Brain microvascular endothelial cell (primary cell): ENCODE measurements around the gene HAND2.

Experiments used
- DNase-seq: peaks from one replicate; pipeline ENCODE4 v3.0.0-alpha.2; 2020
- H3K27ac ChIP-seq: fragments of 250-450 bp; sonication (Bioruptor Pico); 2 replicates; pipeline ENCODE4 v1.5.1; 2020; ENCODE audit warnings: mild to moderate bottlenecking, moderate library complexity
- H3K27me3 ChIP-seq: fragments of 250-450 bp; sonication (Bioruptor Pico); replicated peaks from 2 replicates; pipeline ENCODE4 v1.5.1; 2020; ENCODE audit warnings: mild to moderate bottlenecking
- H3K36me3 ChIP-seq: fragments of 250-450 bp; sonication (Bioruptor Pico); replicated peaks from 2 replicates; pipeline ENCODE4 v1.5.1; 2020; ENCODE audit warnings: mild to moderate bottlenecking
- H3K4me3 ChIP-seq: 2 replicates; pipeline ENCODE4 v1.5.1; 2011; ENCODE audit warnings: low read depth, mild to moderate bottlenecking, control low read depth, low read length, moderate library complexity
- CTCF ChIP-seq: IDR thresholded peaks from 2 replicates; pipeline ENCODE4 v1.5.1; 2011; ENCODE audit warnings: low read depth, mild to moderate bottlenecking, moderate library complexity, low read length, control low read depth, inconsistent platforms; ENCODE audit errors: missing control alignments
- in situ Hi-C: cut with HindIII; loops from 2 replicates; pipeline ENCODE4 v1.10.0; 2017; ENCODE audit warnings: low sequenced_read_pairs, low pct_ligation_motif_present

The HAND2 gene

DNA sequence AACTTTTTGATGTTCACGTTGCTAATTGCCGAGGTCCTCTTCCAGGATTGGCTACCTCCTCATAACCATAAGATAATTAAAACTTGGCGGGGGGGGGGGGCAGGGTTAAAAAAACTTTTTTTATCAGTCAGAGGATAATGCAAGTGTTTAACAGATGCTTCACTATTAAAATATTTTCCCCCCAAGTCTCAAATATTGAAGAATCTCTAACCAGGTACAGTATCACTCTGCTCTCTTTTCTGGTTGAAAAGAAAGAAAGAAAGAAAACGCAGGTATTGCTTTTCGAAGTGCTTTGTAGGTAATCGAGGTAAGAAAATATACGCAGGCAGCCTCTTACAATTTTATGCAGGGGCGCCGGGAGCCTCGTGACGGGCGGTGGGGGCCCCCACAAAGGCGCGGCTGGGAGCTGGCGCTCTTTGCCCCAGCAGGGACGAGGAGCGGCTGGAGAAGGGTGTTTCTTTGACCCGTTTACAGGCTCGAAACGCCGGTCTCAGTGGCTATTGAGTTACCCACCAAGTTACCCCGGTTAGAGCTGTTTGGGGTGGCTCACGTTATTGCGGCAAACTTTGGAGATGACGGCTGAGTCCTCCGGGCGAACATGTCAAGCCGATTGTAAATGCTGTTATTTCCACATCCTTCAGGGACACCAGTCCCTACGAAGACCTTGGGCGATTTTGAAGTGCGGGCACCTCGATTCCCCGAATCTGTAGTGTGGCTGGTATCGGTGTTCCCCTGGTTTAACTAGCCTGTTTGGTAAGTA lies 477 bp upstream of the HAND2 start:
- in situ Hi-C loops, result no loop called here
- H3K4me3 ChIP-seq, result no peak overlapping the region
- H3K27ac ChIP-seq, result no peak overlapping the region
- peaks cover 93% of the 10 kb centered on the region for H3K27me3 ChIP-seq
- H3K36me3 ChIP-seq, result no peaks in the 10 kb centered on the region
- no peak for TF ChIP-seq CTCF
- DNase-seq, result no peak

- no peak for DNase-seq
- in situ Hi-C loops, result no loop called here
- TF ChIP-seq CTCF, result no peak
- Histone ChIP-seq H3K27me3 (peaks cover 93% of the 10 kb centered on the region), H3K4me3 (no peak overlapping the region), H3K36me3 (no peaks in the 10 kb centered on the region), H3K27ac (no peak overlapping the region)
These were observed 1.4 kb downstream of the HAND2 start for GRCh38 chr4:173528378-173529321.

DNA sequence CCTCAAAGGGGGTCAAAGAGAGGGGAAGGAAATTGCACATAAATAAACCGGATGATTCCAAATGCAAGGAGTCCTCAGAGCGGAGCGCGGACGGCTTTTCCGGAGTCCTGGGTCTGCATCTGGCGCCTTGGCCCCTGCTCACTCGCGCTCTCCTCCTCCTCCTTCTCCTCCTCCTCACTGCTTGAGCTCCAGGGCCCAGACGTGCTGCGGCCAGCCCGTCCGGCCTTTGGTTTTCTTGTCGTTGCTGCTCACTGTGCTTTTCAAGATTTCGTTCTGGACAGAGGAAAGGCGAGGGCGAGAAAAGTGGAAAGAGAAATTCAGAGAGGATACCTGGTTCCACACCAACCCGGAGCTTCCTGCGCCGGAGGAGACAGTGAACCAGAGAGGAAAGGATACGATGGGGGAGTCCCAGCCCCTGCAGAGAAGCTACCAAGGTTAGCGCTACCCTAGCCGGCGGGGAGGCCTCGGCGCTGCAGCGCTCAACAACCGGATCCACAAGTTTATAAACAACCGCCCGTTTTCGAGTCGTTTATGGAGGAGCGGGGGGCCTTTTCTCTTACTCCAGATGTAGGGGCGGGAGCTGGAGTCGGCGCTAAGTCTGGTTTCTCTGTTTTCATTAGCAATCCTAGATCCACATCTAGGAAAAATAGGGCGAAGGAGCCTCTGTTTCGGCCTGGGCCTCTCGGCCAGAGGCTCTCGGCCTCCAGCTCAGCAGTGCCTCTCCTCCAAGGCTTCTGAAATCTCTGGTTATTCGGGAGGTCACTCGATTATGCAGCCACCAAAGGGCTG lies 2.7 kb downstream of the HAND2 start:
- in situ Hi-C loops, result no loop called here
- Histone ChIP-seq H3K27ac (no peak overlapping the region), H3K4me3 (no peak overlapping the region), H3K27me3 (peaks cover 93% of the 10 kb centered on the region), H3K36me3 (no peaks in the 10 kb centered on the region)
- DNase-seq, result no peak
- no peak for TF ChIP-seq CTCF

- in situ Hi-C loops, result no loop called here
- Histone ChIP-seq H3K4me3 (no peak overlapping the region), H3K36me3 (no peaks in the 10 kb centered on the region), H3K27ac (no peak overlapping the region), H3K27me3 (peaks cover 91% of the 10 kb centered on the region)
- DNase-seq, result no peak
- no peak for TF ChIP-seq CTCF
These were observed 3.3 kb downstream of the HAND2 start for GRCh38 chr4:173526724-173527102.

- in situ Hi-C loops, result no loop called here
- H3K27me3 ChIP-seq, result peaks cover 91% of the 10 kb centered on the region
- no peak for DNase-seq
- no peaks in the 10 kb centered on the region for H3K36me3 ChIP-seq
- no peak overlapping the region for H3K4me3 ChIP-seq
- no peak overlapping the region for H3K27ac ChIP-seq
- no peak for TF ChIP-seq CTCF
These were observed 4.0 kb downstream of the HAND2 start for GRCh38 chr4:173526027-173526482.
